Upper lobe of right lung (tissue), 1 donor: ENCODE measurements around the gene KLHL8. TPM values are rescaled to one million over a fixed set of nuclear protein-coding genes. Genes with fewer than 3 reads are reported as not detected.

ENCODE experiments used
- ATAC-seq: fragments of 200-7000 bp; cut with Tn5 transposase; one replicate; pipeline ENCODE4 v1.9.1; 2020; ENCODE audit warnings: mild to moderate bottlenecking, moderate library complexity
- DNase-seq: peaks from one replicate; pipeline ENCODE4 v3.0.0-alpha.2; 2020
- H3K27ac ChIP-seq: fragments of 200-600 bp; one replicate; pipeline ENCODE4 v1.8.0; 2022
- H3K27me3 ChIP-seq: fragments of 200-600 bp; one replicate; pipeline ENCODE4 v1.8.0; 2022; ENCODE audit warnings: mild to moderate bottlenecking
- H3K36me3 ChIP-seq: fragments of 200-600 bp; one replicate; pipeline ENCODE4 v1.8.0; 2022
- H3K4me1 ChIP-seq: fragments of 200-600 bp; one replicate; pipeline ENCODE4 v1.8.0; 2022
- H3K4me3 ChIP-seq: fragments of 200-600 bp; one replicate; pipeline ENCODE4 v1.8.0; 2022; ENCODE audit warnings: mild to moderate bottlenecking
- H3K9me3 ChIP-seq: fragments of 200-600 bp; one replicate; pipeline ENCODE4 v1.8.0; 2022
- intact Hi-C: fragments of 100-400 bp; cut with DNase I; formaldehyde crosslinking; loops from one replicate; pipeline ENCODE4 v1.11.0; 2022
- total RNA-seq: library from RNA; stranded (reverse); fragmentation: NEBNext Ultra II Directional; extraction: Animal tissue kit (Norgen Biotek cat#: 25700); gene quantifications from one replicate; pipeline ENCODE4 v1.2.1, GENCODE V29; 2021
- TF ChIP-seq, protein P1 (sequence below): fragments of 200-600 bp; IDR thresholded peaks from one replicate; pipeline ENCODE4 v1.8.0; 2022; ENCODE audit warnings: antibody characterized with exemption
- donor health status: DM: no; HTN: yes; CAD: no; lungs with severe emphysema.

The KLHL8 gene
- total RNA-seq, 1 donor from 2014 or later = 18.4 TPM

DNA sequence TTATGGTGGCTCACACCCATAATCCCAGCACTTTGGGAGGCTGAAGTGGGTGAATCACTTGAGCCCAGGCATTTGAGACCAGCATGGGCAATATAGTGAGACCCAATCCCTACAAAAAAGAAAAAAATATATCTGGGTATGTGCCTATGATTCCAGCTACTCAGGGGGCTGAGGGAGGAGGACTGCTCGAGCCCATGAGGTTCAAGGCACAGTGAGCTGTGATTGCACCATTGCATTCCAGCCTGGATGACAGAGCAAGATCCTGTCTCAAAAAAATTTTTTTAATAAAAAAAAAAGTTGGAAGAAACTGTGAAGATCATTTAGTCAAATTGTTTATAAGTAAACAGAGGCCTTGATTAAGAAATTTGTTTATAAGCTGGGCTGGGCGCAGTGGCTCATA, 39.7 kb downstream of the KLHL8 start:
- H3K36me3 ChIP-seq = peaks cover 5% of the 10 kb centered on the region
- no peaks in the 10 kb centered on the region for H3K27me3 ChIP-seq
- H3K9me3 ChIP-seq = no peaks in the 10 kb centered on the region
- H3K4me3 ChIP-seq = no peak overlapping the region
- ATAC-seq (no peak), DNase-seq (no peak)
- no peak overlapping the region for H3K27ac ChIP-seq
- TF ChIP-seq, protein P1, sequence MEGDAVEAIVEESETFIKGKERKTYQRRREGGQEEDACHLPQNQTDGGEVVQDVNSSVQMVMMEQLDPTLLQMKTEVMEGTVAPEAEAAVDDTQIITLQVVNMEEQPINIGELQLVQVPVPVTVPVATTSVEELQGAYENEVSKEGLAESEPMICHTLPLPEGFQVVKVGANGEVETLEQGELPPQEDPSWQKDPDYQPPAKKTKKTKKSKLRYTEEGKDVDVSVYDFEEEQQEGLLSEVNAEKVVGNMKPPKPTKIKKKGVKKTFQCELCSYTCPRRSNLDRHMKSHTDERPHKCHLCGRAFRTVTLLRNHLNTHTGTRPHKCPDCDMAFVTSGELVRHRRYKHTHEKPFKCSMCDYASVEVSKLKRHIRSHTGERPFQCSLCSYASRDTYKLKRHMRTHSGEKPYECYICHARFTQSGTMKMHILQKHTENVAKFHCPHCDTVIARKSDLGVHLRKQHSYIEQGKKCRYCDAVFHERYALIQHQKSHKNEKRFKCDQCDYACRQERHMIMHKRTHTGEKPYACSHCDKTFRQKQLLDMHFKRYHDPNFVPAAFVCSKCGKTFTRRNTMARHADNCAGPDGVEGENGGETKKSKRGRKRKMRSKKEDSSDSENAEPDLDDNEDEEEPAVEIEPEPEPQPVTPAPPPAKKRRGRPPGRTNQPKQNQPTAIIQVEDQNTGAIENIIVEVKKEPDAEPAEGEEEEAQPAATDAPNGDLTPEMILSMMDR = no peak
- no peaks in the 10 kb centered on the region for H3K4me1 ChIP-seq
- intact Hi-C loops = no loop called here

DNA sequence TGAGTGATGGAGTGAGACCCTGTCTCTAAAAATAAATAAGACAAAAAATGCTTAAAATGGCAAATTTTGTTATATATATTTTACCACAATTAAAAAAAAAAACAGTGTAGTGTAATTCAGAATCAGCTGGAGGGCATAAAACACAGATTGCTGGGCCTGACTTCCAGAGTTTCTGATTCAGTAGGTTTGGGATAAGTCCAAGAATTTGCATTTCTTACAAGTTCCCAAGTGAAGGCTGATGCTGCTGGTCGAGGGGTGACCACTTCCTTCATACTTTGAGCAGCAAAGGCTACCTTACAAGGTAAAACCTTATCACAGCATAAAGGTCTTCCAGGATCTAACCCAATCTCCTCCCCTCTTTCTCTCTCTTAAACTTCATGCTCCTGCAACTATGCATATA, 40.7 kb downstream of the KLHL8 start:
- H3K4me3 ChIP-seq = no peak overlapping the region
- intact Hi-C loops = no loop called here
- H3K4me1 ChIP-seq = no peaks in the 10 kb centered on the region
- TF ChIP-seq, protein P1 = no peak
- no peaks in the 10 kb centered on the region for H3K9me3 ChIP-seq
- ATAC-seq (no peak), DNase-seq (no peak)
- peaks cover 5% of the 10 kb centered on the region for H3K36me3 ChIP-seq
- no peak overlapping the region for H3K27ac ChIP-seq
- H3K27me3 ChIP-seq = no peaks in the 10 kb centered on the region

DNA sequence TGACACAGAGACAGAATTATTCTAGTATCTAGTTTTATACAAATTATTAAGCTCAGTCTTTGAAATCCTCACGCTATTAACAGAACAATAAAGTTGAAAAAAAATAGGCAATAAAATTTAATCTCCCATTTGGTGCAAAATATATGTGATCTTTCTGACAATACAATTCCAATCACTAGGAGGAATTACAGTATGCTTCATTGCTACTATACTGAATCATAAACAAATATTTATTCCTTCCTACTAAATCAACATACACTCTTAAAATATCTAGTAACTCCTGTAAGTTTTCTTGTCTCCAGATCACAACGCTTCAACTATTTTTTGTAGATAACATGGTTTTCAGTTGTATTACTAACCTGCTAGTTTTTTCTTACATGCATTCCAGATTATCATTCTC, 45.7 kb downstream of the KLHL8 start:
- no peak overlapping the region for H3K27ac ChIP-seq
- ATAC-seq = no peak

DNA sequence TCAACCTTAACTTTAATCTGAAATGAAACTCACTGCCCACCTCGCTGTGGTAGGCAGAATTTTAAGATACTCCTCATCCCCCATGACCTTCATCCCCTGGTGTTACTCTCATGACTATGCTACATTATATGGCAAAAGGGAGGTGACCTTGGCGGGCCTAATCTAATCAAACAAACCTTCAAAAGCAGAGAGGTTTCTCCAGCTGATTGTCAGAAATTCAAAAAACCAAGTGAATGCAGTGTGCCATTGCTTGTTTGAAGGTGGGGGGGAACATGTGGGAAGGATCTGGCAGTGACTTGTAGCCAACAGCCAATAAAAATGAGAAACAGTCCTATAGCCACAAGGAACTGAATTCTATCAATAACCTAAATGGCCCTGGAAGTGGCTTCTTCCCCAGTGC, 48.5 kb downstream of the KLHL8 start:
- Histone ChIP-seq H3K27me3 (no peaks in the 10 kb centered on the region), H3K4me1 (no peaks in the 10 kb centered on the region), H3K4me3 (no peak overlapping the region), H3K36me3 (peaks cover 10% of the 10 kb centered on the region), H3K9me3 (no peaks in the 10 kb centered on the region), H3K27ac (no peak overlapping the region)
- ATAC-seq (no peak), DNase-seq (no peak)
- TF ChIP-seq, protein P1 = no peak
- intact Hi-C loops = no loop called here

More for the DNA sequence above, 45.7 kb downstream of the KLHL8 start:
- TF ChIP-seq, protein P1 = no peak
- Histone ChIP-seq H3K27me3 (no peaks in the 10 kb centered on the region), H3K4me3 (no peak overlapping the region), H3K36me3 (peaks cover 10% of the 10 kb centered on the region), H3K4me1 (no peaks in the 10 kb centered on the region), H3K9me3 (no peaks in the 10 kb centered on the region)
- no peak for DNase-seq
- intact Hi-C loops = no loop called here

DNA sequence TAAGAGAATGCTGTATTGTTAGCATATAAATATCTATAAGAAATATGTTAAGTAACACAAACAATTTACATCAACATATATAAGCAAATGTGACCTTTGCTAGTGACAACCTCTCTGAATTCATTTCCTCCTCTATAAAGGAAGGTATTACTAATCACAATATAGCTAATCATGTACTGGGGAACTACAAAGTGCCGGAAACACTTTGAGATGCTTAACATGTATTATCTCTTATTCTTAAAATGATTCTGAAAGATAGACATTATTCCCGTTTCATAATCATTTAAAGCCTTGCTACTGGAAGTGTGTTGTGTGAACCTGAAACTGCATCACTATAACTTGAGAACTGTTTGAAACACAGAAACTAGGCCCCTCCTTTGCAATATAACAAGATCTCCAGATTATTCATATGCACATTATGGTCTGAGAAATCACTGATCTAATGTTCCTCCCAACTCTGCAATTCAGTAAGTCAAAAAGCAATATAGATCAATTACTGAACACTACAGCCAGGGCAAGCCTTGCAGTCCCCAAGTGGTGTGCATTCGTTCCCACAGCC, 54.0 kb downstream of the KLHL8 start:
- TF ChIP-seq, protein P1 = no peak
- no peak overlapping the region for H3K27ac ChIP-seq
- no peaks in the 10 kb centered on the region for H3K27me3 ChIP-seq
- no peaks in the 10 kb centered on the region for H3K4me1 ChIP-seq
- DNase-seq (no peak), ATAC-seq (no peak)
- intact Hi-C loops = loop anchor here (10.0 kb wide), 1 partner anchor 68 kb away; no protein-coding TSS in a partner anchor
- no peak overlapping the region for H3K4me3 ChIP-seq
- H3K9me3 ChIP-seq = no peaks in the 10 kb centered on the region
- peaks cover 29% of the 10 kb centered on the region for H3K36me3 ChIP-seq

DNA sequence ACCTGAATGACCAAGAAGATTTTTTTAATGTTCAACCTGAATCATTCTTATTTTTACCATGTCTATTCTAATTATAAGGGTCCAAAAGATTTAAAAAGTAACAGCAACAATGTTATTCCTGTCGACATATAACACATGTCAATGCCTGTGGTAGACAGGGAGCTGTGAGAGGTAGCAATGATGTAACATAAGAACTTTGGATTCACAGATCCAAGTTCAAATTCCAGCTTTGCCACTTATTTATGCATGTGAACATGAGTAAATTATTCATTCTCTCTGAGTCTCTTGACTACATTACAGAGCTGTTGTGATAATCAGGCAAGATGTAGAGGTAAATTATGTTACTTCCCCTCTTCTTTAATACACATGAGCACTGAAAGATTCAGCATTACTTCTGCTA, 54.5 kb downstream of the KLHL8 start:
- Histone ChIP-seq H3K4me3 (no peak overlapping the region), H3K36me3 (peaks cover 32% of the 10 kb centered on the region), H3K27ac (no peak overlapping the region), H3K27me3 (no peaks in the 10 kb centered on the region), H3K4me1 (no peaks in the 10 kb centered on the region), H3K9me3 (no peaks in the 10 kb centered on the region)
- ATAC-seq (no peak), DNase-seq (no peak)
- TF ChIP-seq, protein P1 = no peak
- intact Hi-C loops = loop anchor here (10.0 kb wide), 1 partner anchor 69 kb away; no protein-coding TSS in a partner anchor
